Cardiac muscle cell (in vitro differentiated cells and primary cell): ENCODE measurements around the gene SPIRE1. TPM values are rescaled to one million over a fixed set of nuclear protein-coding genes. Genes with fewer than 3 reads are reported as not detected.
A peak's percentile ranks its signal among the peaks of the same experiment; 100 is the strongest.

Source experiments
- DNase-seq, 2 donors: peaks; one replicate each; pipeline versions ENCODE4 v3.0.0 to v3.0.0-alpha.2; 2010 to 2017; ENCODE audit warnings: low read depth in 1 of 2, low spot score in 1 of 2
- H3K27ac ChIP-seq: fragments of 200-600 bp; sonication (generic); 2 replicates; pipeline ENCODE4 v1.5.1; 2016
- H3K27me3 ChIP-seq: fragments of 200-600 bp; sonication (generic); 2 replicates; pipeline ENCODE4 v1.6.0; 2016; ENCODE audit warnings: control low read depth
- H3K36me3 ChIP-seq: fragments of 200-600 bp; sonication (generic); 2 replicates; pipeline ENCODE4 v1.5.1; 2016; ENCODE audit warnings: control low read depth
- H3K4me1 ChIP-seq: fragments of 200-600 bp; sonication (generic); 2 replicates; pipeline ENCODE4 v1.8.1; 2017; ENCODE audit warnings: low read depth, mild to moderate bottlenecking, mixed run types
- H3K4me3 ChIP-seq: fragments of 200-600 bp; sonication (generic); 2 replicates; pipeline ENCODE4 v1.5.1; 2016; ENCODE audit warnings: mild to moderate bottlenecking
- H3K9me3 ChIP-seq: fragments of 200-600 bp; sonication (generic); 2 replicates; pipeline ENCODE4 v1.5.1; 2017; ENCODE audit warnings: low read depth, mild to moderate bottlenecking, control low read depth
- polyA plus RNA-seq: library from polyadenylated mRNA; unstranded; fragments of >200 nt; fragmentation: Nextera tagmentation; extraction: Ambion mirVana; gene quantifications from 2 replicates; pipeline ENCODE4 v1.2.1, GENCODE V29; 2016
- total RNA-seq: library from RNA; depleted of rRNA; stranded (reverse); fragments of >200 nt; gene quantifications from 2 replicates; pipeline ENCODE4 v1.2.3, GENCODE V29; 2016
- TF ChIP-seq, protein P1 (sequence below): IDR thresholded peaks from 2 replicates; pipeline ENCODE4 v1.5.1; 2012; ENCODE audit warnings: low read depth, mild to moderate bottlenecking, low read length

SPIRE1 gene
- total and polyA plus RNA-seq, 2 experiments from 2014 or later = 17.8 to 19.6 TPM

DNA sequence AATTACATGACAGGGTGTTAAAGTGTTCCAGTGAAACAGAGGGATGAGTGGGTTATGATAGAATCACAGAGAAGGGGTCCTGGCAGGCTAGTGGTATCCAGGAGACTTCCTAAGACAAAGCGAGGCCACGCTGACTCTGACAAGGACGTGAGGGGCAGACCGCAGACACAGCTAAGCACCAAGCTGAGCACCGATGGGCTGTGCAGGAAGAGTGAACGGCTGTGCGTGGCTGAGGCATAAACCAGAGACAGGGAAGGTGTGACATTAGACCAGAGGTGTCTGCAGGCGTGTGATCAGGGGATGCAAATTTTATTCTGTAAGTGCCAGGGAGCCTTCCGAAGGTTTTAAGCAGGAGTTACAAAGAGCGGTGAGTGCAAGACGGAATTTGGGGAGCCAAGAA lies 180.3 kb downstream of the SPIRE1 start:
- peak overlapping the region; percentile 40 for H3K27ac ChIP-seq
- TF ChIP-seq, protein P1, sequence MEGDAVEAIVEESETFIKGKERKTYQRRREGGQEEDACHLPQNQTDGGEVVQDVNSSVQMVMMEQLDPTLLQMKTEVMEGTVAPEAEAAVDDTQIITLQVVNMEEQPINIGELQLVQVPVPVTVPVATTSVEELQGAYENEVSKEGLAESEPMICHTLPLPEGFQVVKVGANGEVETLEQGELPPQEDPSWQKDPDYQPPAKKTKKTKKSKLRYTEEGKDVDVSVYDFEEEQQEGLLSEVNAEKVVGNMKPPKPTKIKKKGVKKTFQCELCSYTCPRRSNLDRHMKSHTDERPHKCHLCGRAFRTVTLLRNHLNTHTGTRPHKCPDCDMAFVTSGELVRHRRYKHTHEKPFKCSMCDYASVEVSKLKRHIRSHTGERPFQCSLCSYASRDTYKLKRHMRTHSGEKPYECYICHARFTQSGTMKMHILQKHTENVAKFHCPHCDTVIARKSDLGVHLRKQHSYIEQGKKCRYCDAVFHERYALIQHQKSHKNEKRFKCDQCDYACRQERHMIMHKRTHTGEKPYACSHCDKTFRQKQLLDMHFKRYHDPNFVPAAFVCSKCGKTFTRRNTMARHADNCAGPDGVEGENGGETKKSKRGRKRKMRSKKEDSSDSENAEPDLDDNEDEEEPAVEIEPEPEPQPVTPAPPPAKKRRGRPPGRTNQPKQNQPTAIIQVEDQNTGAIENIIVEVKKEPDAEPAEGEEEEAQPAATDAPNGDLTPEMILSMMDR = no peak
- H3K9me3 ChIP-seq = no peaks in the 10 kb centered on the region

DNA sequence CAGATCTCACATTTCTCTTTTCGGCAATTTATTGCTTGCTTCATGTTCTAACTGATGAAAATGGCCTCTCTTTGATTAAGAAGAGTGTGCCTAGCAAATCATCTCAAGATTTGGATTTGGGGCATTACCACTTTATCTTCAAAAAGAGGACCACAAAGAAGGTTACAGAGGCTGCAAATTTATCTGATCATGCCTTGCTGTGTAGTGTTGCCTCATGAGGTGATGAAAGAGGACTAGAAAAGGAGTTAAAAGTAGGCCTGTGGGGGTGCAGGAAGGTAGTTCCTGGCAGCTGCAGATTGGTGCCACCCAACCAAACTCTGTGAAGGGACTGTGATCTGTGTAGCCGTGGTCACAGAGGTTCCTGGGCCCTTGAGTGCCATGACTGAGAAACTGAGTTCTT lies 181.0 kb downstream of the SPIRE1 start:
- Histone ChIP-seq H3K36me3 (peaks cover 4% of the 10 kb centered on the region), H3K9me3 (no peaks in the 10 kb centered on the region), H3K4me1 (peaks cover 16% of the 10 kb centered on the region), H3K27me3 (no peaks in the 10 kb centered on the region), H3K27ac (peak overlapping the region; percentile 40), H3K4me3 (no peak overlapping the region)
- DNase-seq = peak in 1 of 2 donors; percentile 18
- TF ChIP-seq, protein P1 = no peak

More for the DNA sequence above, 180.3 kb downstream of the SPIRE1 start:
- Histone ChIP-seq H3K4me3 (no peak overlapping the region), H3K27me3 (no peaks in the 10 kb centered on the region), H3K4me1 (peaks cover 16% of the 10 kb centered on the region), H3K36me3 (peaks cover 4% of the 10 kb centered on the region)
- DNase-seq = no peak

DNA sequence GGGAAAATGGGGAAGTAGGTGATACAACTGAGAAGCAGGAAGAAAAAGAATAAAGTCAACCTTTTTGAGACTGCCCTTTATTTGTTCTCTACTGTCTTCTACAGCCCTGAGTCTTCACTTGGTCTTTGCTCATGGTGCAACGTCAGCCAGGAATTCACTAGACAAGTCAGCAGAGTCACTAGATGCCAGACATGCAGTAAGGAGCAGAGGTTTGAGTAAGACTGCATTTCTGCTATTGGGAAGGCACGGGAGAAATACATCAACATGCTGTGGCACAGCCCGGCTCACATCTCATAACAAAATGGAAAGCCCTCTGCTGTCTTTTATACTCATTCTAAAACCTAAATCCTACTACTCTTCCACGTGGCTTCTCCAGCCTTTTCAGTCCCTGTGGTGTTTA lies 183.0 kb downstream of the SPIRE1 start:
- no peak for DNase-seq
- H3K4me1 ChIP-seq = peaks cover 21% of the 10 kb centered on the region
- no peak overlapping the region for H3K27ac ChIP-seq
- TF ChIP-seq, protein P1 = no peak
- no peaks in the 10 kb centered on the region for H3K9me3 ChIP-seq
- no peak overlapping the region for H3K4me3 ChIP-seq
- no peaks in the 10 kb centered on the region for H3K27me3 ChIP-seq
- H3K36me3 ChIP-seq = peaks cover 4% of the 10 kb centered on the region

DNA sequence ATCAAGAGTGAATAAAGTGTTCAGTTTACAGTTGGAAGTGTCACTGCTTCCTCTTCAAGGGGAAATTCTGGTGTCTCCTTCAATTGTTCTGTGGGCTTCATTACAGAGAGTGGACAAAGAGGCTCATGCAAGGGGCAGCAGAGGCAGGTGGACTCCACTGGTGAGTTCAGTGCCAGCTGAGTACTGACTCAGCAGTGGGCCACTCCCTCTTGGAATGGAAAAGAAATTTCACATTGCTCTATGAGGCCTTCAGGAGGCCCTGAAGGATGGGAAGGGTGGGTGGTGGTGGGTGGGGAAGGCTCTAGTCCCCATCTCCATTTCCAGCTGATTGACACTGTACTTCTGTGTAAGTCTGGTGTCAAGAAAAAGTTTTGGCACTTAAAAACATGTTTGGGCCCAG lies 183.8 kb downstream of the SPIRE1 start:
- no peaks in the 10 kb centered on the region for H3K27me3 ChIP-seq
- H3K9me3 ChIP-seq = no peaks in the 10 kb centered on the region
- peaks cover 21% of the 10 kb centered on the region for H3K4me1 ChIP-seq
- TF ChIP-seq, protein P1 = no peak
- H3K36me3 ChIP-seq = peaks cover 4% of the 10 kb centered on the region
- H3K27ac ChIP-seq = no peak overlapping the region
- no peak overlapping the region for H3K4me3 ChIP-seq
- no peak for DNase-seq

DNA sequence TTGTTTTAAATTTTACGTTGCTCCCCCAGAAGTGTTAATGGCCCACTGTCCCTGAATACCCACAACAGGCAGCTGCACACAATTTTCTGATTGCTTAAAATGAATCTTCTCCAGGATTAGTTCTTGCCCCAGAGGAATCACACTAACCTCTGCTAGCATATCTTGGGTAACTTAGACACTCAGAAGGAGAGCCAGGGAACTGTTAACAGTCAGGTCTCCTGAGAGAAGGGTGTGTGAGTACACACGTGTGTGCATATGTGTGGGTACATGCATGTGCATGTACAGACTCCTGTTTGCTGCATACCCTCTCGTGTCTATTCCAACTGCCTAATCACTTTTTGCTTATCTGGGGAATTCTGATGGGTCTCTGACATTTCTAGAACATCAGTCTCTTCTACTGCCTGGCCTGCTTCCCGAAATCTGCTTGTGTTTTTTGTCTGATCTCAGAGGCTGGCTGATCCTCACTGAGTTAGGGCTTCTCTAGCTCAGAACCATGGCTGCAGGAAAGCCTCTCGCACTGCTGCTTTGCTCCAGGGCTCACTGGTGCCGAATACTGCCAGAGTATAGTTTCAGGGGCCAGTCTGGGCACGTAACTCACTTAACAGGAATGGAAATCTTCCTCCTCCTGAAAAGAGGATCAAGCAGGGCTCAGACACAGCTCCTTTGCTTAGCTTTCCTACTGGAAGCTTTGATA lies 187.4 kb downstream of the SPIRE1 start:
- Histone ChIP-seq H3K9me3 (no peaks in the 10 kb centered on the region), H3K27ac (peak overlapping the region; percentile 90)
- DNase-seq = peak; percentile 33

More for the DNA sequence above, 187.4 kb downstream of the SPIRE1 start:
- Histone ChIP-seq H3K4me1 (peaks cover 6% of the 10 kb centered on the region), H3K4me3 (no peak overlapping the region), H3K36me3 (peaks cover 4% of the 10 kb centered on the region), H3K27me3 (no peaks in the 10 kb centered on the region)
- TF ChIP-seq, protein P1 = no peak
